ENCODE results near the gene DEFB118.

The DEFB118 gene

GRCh38 chr20:31410011-31410410 lies 41.6 kb downstream of the DEFB118 start:
- Histone ChIP-seq H3K27me3 (ENCODE audit: insufficient read depth, low read depth, severe bottlenecking) (peaks cover 8% of the 10 kb centered on the region), H3K27ac (no peak overlapping the region), H3K4me3 (ENCODE audit: low read depth, low read length) (no peak overlapping the region), H3K36me3 (no peaks in the 10 kb centered on the region), H3K9me3 (ENCODE audit: severe bottlenecking) (no peaks in the 10 kb centered on the region)
- DNase-seq: no peak
- TF ChIP-seq CTCF (IDR thresholded peaks at IDR 0.05; ENCODE audit: low read depth, low read length): no peak

- no peaks in the 10 kb centered on the region for H3K9me3 ChIP-seq (ENCODE audit: severe bottlenecking)
- TF ChIP-seq CTCF (IDR thresholded peaks at IDR 0.05; ENCODE audit: low read depth, low read length): no peak
These were observed 46.0 kb downstream of the DEFB118 start for GRCh38 chr20:31414381-31414780.

GRCh38 chr20:31415653-31416052 lies 47.3 kb downstream of the DEFB118 start:
- Histone ChIP-seq H3K36me3 (no peaks in the 10 kb centered on the region), H3K9me3 (ENCODE audit: severe bottlenecking) (no peaks in the 10 kb centered on the region), H3K4me3 (ENCODE audit: low read depth, low read length) (no peak overlapping the region), H3K27me3 (ENCODE audit: insufficient read depth, low read depth, severe bottlenecking) (peaks cover 6% of the 10 kb centered on the region), H3K27ac (no peak overlapping the region)
- no peak for TF ChIP-seq CTCF (IDR thresholded peaks at IDR 0.05; ENCODE audit: low read depth, low read length)
- DNase-seq: no peak

More at GRCh38 chr20:31414381-31414780, 46.0 kb downstream of the DEFB118 start:
- no peak for DNase-seq
- no peaks in the 10 kb centered on the region for H3K36me3 ChIP-seq
- peaks cover 6% of the 10 kb centered on the region for H3K27me3 ChIP-seq (ENCODE audit: insufficient read depth, low read depth, severe bottlenecking)
- no peak overlapping the region for H3K27ac ChIP-seq
- no peak overlapping the region for H3K4me3 ChIP-seq (ENCODE audit: low read depth, low read length)

GRCh38 chr20:31418307-31418706 lies 49.9 kb downstream of the DEFB118 start:
- Histone ChIP-seq H3K36me3 (no peaks in the 10 kb centered on the region), H3K27ac (no peak overlapping the region), H3K4me3 (ENCODE audit: low read depth, low read length) (no peak overlapping the region), H3K27me3 (ENCODE audit: insufficient read depth, low read depth, severe bottlenecking) (peaks cover 4% of the 10 kb centered on the region), H3K9me3 (ENCODE audit: severe bottlenecking) (no peaks in the 10 kb centered on the region)
- DNase-seq: no peak
- no peak for TF ChIP-seq CTCF (IDR thresholded peaks at IDR 0.05; ENCODE audit: low read depth, low read length)
